ENCODE data around the gene TEX264.

DNA sequence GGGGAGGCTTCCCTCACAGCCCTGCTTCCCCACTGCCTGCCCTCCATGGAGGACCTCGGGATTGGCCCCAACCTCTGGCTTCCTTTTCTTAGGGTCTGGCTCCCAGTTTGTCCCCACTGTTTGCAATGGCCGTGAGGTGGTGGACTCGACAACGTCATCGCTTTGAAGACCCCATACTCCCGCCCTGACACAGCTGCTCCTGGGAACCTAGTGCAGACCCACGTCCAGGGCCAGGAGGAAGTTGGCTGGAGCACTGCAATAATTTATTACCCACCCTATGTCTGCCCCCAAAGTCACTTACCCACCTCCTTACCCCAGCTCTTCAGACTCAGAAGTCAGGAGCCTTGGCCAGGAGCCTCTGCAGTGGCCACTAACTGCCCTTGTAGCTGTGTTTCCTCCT is 46.9 kb downstream of the TEX264 start:
- TF ChIP-seq POLR2A (IDR thresholded peaks at IDR 0.05) (no peak), EP300 (IDR thresholded peaks at IDR 0.05) (no peak)
- TF ChIP-seq, protein P1, sequence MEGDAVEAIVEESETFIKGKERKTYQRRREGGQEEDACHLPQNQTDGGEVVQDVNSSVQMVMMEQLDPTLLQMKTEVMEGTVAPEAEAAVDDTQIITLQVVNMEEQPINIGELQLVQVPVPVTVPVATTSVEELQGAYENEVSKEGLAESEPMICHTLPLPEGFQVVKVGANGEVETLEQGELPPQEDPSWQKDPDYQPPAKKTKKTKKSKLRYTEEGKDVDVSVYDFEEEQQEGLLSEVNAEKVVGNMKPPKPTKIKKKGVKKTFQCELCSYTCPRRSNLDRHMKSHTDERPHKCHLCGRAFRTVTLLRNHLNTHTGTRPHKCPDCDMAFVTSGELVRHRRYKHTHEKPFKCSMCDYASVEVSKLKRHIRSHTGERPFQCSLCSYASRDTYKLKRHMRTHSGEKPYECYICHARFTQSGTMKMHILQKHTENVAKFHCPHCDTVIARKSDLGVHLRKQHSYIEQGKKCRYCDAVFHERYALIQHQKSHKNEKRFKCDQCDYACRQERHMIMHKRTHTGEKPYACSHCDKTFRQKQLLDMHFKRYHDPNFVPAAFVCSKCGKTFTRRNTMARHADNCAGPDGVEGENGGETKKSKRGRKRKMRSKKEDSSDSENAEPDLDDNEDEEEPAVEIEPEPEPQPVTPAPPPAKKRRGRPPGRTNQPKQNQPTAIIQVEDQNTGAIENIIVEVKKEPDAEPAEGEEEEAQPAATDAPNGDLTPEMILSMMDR (IDR thresholded peaks at IDR 0.05), result no peak
